Left renal cortex interstitium (tissue), 4 donors: ENCODE results near the gene CAMK2D. TPM values are rescaled to one million over a fixed set of nuclear protein-coding genes. Genes with fewer than 3 reads are reported as not detected.

Experiments used
- DNase-seq, 4 donors: peaks; one replicate each; pipeline ENCODE4 v3.0.0-alpha.2; 2013; ENCODE audit warnings: low read depth in 4 of 4, low spot score in 2 of 4, missing footprints in 1 of 4
- polyA plus RNA-seq, 4 donors: library from polyadenylated mRNA; unstranded; fragments of 120-200 nt; gene quantifications; one replicate each; pipeline ENCODE4 v1.2.1, GENCODE V29; 2013; ENCODE audit not compliant: insufficient read length in 4 of 4

CAMK2D gene
- polyA plus RNA-seq, 4 donors: 69.4 to 83.1 (median 77.0) TPM

GRCh38 chr4:113411496-113411938, 350.0 kb downstream of the CAMK2D start:
- DNase-seq: no peak

- DNase-seq: no peak
Observed at GRCh38 chr4:113410686-113411085, 350.9 kb downstream of the CAMK2D start.

GRCh38 chr4:113409181-113409580, 352.4 kb downstream of the CAMK2D start:
- DNase-seq: no peak

- no peak for DNase-seq
Observed at GRCh38 chr4:113407409-113407808, 354.1 kb downstream of the CAMK2D start.

- DNase-seq: no peak
Observed at GRCh38 chr4:113406723-113407016, 354.9 kb downstream of the CAMK2D start.

- no peak for DNase-seq
Observed at GRCh38 chr4:113405874-113406722, 355.4 kb downstream of the CAMK2D start.

GRCh38 chr4:113404841-113405240, 356.7 kb downstream of the CAMK2D start:
- DNase-seq: peak in 1 of 4 donors; percentile 34

GRCh38 chr4:113404167-113404571, 357.4 kb downstream of the CAMK2D start:
- DNase-seq: no peak

Other genes with a start within 250 kb of the CAMK2D start
- gene ARSJ, start 217.9 kb upstream of the CAMK2D start, polyA plus RNA-seq: 10 to 100 TPM; 15.3 to 17.1 (median 16.9) TPM